ENCODE data around the gene ST8SIA5.

GRCh38 chr18:46789088-46789487, 32.2 kb upstream of the ST8SIA5 start:
- TF ChIP-seq CTCF (IDR thresholded peaks at IDR 0.05) (no peak), TP53 (CRISPR knock-in tag; IDR thresholded peaks at IDR 0.05) (no peak)
